Smooth muscle cell of the brain vasculature (primary cell): ENCODE data around the gene FGF9.

Experiments
- DNase-seq: peaks from one replicate; pipeline ENCODE4 v3.0.0-alpha.2; 2012; ENCODE audit warnings: low read depth, low spot score

Gene FGF9

DNA sequence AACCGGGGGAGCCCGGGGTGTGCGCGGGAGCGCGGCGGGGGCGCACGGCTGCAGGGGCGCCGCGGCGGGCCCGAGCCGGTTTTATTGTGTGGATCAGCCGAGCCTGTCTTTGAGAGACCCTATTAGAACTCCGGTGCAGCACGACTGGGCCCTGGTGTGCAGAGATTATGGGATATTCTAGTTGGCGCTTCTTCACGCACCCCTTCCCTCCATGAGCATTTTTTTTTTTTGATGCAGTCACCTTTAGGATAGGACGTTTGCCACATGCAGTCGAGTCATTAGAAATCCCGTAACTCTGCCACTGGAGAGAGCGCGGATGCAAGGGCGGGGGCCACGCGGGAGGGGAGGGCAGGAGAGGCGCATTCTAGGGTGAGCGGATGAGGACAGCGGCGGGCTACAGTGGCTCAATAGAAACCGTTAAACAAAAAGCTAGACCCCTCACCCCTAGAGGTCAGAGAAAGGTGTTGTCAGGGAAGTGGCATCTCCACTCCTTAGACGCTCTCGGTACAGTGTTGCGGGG, 3.7 kb downstream of the FGF9 start:
- DNase-seq, result no peak

DNA sequence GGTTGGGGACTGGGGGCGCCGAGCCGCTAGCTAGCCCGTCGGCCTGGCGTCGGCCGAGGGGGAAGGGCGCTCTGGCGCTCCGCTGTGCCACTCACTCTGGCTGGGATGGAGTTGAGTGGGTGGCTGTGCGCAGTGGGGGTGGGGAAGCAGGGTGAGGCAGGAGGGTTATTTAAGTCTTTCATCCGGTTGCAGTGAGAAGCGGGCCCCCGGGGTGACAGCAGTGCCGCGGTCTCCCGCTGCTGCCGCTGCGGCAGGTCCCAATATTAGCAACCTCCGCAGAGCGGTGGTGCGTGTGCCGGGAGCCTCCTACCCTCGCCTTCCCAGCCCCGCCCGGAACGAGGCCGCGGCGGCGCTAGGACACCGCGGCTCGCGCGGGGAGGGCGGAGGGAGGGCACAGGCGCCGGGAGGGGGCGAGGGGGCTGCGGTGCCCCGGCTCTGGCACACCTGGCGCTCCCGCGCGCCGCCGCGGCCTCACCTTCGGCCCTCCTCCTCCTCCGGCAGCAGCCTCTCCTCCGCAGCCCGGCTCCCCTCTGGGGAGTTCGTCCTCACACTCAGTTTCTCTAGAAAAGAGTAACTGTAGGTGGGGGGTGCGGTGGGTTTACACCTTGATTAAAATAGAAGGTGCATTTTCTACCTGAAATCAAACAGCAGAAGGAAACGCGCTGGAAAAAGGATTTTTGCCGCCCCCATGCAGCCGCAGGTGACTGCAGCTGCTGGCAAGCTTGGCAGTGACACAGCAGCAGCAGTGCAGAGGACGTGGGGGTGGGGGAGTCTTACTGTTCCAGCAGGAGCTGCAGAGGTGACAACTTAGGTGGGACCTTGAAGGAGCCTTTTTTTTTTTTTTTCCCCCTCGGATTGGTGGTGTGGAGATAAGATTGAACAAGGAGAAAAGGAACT, 4.5 kb downstream of the FGF9 start:
- no peak for DNase-seq

DNA sequence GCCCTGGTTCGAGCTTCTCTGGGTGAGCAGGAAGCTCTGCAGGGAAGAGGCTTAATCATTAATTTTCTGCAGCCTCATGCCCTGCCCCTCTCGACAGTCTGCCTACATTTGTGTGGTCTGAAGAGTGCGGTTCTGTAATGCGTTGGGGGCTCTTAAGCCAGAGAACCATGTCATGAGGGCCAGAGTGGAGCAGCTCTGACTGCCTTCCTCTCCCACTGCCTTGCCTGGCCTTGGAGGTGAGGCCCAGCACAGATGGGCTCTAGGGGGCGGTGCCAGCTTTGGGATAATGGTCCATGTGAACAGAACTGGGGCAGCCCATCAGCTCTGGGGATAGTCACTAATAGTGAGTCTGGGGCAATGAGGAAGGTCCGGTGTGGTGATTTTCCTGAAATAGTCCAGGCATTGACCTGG, 5.7 kb downstream of the FGF9 start:
- no peak for DNase-seq

DNA sequence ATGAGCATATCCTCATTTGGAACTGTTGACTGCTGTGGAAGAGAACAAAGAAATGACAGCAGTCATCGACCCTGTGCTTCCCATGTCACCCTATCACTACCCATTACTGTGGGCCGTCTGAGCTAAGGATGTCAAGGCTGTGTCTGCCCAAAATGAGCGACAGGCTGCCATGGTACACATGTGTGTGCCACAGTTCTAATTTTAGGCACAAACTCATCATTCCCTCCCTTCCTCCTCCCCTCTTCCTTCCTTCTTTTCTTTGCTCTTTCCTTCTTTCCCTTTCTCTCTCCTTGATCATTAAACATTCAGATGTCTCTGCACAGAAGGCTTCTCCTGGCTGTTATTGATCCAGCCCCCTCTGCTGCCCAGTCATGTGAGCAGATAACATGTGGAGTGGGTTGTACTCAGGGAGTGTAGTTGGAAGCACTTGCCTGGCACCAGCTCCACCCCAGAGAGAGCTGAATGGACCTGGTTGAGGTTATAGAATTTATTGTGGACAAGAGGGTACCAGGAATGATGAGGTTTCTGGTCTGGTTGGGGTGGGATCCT, 6.3 kb downstream of the FGF9 start:
- DNase-seq, result no peak

DNA sequence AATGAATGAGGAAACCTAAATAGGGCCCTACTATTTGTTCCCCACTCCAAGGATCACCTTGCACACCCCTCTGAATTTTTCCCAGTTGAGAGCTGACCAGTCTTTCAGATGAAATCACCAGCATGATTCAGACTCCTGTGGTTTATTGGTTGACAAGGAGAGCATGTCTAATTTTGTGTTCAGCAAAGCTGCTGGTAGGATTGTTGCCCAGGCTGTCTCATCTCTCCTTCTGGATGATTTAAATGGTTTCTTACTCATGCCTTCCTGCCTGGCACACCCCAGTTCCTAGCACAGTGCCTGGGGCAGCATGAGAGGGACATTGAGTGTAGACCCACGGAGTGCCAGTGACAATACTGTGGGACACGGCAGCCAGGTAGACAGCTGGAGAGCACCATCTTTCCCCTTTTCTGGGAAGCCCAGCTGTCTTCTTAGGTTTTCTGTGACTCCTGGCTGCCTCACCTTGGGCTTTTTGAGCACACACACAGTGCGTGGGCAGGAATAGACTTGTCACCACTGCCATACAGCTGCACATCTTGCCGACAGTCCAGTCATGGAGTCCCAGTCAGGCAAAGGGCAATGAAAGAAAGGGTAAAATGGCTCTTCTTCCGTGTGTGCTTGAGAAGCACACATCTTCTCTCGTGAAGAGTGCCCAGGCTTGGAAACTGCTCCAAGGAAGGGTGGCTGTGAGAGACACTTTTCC, 12.3 kb downstream of the FGF9 start:
- no peak for DNase-seq

DNA sequence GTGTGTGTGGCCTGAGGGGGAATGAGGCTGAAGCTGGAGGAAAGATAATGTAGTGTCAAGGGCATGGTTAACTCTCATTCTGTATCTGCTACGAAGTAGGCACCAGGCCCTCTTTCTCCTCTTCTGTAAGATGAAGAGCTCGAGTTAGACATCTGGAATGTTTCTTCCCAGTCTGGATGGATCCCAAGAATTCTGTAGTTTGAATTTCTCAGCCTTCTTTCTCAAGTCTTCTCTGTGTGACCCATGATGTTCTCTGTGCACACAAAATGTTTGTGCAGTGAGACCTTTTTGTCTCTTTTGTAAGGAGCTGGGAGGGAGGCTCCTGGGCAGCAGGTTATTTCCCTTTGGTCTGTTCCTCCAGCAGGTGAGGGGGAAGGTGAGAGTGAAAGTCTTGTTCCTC, 13.7 kb downstream of the FGF9 start:
- DNase-seq, result no peak

DNA sequence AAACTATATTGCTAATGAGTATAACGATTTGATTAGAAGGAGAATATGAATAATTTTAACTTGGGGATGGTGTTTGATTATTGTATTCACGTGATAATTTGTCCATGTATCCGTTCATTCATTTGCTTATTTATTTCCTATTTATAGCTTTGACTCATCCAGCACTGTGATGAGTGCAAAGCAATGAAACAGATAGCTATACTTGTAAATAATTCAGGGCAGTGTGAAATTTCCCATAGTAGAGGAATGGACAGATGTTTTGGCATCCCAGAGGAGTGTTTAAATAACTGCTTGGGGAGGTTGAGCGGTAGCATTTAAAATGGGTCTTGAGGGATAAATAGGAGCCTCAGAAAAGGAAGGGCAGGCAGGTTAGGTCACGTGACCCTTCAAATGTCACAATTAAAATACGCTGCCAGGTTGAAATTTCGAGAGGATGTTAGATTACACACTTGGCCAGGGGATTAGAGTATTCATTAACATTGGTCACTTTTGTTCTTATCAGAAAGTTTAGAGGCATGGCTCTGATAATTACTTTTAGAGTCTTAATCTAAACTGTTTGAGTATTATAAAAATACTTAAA, 14.7 kb downstream of the FGF9 start:
- DNase-seq, result no peak

DNA sequence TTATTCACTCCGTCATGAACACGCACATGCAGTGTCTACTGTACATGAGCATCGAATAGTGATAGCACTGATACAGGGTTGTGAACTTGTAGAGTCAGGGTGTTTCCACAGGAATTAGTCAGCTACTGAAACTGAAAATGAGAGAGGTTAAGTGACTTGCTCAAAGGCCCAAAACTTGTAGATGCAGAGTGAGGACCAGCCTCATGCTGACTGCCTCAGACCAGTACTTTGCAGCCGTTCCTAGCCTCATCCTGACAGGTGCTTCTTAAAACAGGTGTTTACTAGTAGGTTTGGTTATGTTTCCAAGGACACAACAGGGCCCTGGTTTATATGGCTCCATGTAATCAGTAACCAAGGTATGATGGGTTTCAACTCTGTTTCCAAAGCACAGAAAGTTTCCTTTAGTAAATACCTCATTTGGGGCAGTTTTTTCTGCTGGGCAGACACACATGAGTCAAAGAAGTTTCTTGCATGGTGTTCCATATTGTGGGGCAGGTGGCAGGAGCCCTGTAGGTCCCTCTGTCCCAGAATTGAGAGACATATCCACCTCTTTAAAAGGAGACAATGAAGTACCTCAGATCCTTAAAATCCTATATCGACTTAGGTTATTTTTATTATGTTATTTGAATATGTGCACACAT, 16.0 kb downstream of the FGF9 start:
- DNase-seq, result no peak

DNA sequence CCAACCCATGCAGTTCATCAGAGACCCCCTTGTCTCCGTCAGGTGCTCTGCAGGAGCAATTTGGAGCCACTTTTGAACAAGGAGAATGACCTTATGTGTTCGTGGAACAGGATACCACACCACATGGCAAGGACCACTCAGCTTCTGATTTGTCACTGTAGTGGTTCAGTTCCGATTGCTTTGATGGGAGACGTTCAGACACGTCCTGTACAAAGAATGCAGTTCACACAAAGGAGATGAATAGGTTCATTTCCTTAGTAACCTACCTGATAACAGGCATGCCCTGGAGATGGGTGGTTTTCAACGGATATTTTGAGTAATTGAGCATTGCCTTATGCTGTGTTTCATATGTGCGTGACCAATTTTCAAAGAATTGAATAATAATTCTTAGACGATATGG, 17.2 kb downstream of the FGF9 start:
- DNase-seq, result no peak

DNA sequence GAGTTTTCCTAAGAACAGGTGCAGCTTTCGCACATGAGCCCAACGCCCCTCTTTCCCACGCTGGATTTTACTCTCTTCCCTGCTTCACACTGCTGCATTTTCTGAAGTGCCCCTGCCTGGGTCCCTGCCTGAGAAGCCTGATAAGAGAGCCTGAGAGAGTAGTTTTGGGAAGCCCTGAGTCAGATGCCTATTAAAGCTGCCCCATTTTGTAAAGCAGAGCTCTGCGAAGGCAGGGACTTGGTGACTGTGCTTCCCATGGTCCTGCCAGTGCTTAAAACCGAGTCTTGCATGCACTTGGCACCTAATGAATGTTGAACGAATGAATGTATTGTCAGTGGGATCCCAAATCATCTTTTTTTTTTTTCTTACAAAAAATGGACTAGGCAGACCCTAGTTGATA, 18.2 kb downstream of the FGF9 start:
- DNase-seq, result no peak

DNA sequence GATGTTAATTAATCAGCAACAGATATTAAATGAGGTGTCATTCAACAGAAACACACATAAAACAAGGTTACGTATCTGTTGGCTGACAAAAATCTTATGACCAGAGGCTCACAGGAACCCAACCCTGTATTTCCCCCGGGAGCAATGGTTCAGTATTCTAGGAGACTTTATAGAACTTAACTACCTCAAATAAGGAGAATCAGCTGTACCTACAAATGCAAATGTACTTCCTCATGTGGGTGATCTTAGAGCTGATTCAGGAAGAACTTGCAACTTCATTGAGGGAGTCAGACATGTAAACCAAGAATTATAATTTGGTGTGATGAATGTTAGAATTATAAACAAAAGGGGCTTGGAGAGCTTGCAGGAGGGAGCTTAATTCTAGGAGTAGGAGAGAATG, 20.1 kb downstream of the FGF9 start:
- DNase-seq, result no peak

DNA sequence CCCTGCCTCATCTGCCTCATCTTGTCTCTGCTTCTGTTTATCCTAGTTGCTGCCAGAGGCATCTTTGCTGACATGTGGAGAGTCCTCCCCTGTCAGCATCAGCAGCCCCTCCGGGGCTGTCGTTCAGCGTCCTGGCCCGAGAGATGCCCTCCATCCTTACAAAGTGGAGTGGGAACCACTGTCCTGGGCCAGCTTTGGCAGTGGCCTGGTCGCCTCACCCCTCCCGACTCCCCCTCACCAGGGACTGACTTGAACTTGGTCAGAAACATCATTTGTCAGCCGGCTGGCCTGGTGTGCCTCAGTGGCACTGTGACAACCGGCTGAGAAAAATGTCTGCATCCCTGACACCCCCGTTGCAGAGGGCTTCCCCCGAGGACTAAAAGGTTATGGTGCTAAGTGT, 20.6 kb downstream of the FGF9 start:
- DNase-seq, result no peak

DNA sequence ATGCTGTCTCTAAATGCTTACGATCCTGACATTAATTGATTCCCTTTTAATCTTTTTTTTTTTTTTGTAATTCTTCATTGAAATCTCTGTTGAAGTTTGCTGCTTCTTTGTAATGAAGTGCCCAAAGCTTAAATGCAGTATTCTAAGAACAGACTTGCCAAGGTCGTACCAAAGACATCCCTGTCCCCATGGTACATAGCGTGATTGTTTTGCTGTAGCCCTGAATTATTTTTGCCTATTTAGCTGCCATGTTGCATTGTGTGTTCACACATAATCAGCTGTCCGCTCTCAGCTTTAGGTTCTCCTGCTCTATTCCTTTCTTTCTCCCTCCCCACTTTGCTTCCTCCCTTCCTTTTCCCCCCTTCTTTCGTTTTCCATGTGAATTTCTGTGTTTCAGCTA, 21.1 kb downstream of the FGF9 start:
- no peak for DNase-seq

DNA sequence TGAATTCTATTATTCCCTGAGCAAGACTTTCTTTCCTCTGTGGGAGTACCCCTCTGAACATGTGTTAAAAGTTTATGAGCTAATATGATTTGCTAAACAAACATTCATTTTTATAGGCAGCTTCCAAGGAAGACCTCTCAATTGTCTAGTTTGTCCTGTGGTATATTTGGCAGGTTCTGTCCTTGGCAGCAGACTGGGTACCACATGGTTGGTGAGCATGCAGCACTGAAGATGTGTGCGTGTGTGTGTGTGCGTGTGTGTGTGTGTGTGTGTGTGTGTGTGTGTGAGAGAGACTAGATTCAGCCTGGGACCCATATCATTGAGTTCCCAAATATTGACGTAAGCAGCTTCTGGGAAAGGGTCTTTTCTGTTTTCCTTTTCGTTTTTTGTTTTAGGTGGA, 24.0 kb downstream of the FGF9 start:
- no peak for DNase-seq

DNA sequence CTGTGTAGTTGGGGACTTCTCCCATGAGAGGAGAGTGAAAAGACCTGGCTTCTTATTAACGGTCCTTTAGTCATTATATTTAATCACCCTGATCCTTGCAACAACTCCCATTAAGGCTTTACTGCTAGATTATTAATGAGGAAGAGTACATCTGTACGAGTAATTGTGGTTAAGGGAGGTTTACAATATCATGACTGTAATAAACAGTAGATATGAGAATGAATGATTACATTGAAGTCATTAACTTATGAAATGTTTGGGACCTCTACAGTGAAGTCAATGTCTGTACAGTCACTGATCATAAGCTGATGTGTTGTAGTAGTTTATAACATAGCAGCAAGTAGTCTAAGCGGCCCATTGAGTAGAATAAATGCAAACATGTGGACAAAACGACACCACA, 24.7 kb downstream of the FGF9 start:
- no peak for DNase-seq

DNA sequence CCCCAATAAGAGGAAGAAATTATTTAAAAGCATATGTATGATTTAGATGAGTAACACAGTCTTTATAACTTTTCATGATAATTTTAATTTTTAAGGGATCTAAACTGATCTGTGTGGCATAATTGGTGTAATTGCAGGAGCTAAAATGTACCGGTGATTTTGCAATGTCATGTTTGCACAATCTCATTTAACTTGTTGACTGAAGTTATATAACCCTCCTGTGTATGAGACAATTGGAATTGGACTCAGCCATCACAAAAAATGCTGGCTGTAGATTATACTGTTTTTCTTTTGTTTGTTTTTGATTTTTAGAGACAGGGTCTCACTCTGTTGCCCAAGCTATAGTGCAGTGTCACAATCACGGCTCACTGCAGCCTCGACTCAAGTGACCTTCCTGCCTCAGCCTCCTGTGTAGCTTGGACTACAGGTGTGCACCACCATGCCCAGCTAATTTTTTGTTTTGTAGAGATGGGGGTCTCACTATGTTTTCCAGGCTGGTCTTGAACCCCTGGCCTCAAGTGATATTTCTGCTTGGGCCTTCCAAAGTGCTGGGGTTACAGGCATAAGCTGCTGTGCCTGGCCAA, 26.1 kb downstream of the FGF9 start:
- DNase-seq, result no peak

DNA sequence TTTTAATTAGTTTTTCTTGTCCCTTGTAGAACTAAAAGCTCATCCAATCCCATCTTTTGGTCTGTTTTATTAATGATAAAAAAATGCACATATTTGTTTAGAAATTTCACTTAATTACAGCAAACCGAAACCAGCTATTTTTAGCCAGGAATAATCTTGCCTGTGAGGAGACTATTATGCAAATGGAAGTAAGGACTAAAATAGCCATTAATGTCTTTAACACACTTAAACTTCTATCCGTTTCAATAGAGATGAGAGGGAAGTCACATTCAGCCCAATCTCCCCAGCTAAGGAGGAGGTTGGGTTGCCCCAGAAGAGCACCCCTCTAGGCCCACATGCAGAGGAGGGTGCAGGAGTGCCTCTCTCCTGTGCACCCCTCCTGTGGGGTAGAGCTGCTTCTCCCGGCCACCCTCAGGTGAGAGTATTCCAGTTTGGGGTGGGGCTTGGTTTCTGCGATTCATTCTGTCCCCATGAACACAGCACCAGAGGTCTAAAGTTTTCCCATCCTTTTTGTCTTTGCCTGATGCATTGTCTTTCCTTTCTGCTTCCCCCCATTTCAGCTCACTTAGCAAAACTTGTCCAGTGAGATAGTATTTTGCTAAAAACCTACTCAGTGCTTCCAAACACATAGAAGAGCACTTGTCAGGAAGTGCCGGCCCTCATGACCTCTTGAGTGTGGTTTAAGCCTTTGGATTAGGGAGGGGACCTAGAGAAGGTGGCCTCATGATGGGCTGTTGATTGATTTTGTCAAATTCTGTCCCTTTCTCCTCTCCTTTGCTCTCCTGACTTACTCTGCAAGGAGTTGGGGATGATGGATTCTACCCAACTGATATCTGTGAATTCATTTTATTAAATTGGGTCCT, 28.2 kb downstream of the FGF9 start:
- DNase-seq, result no peak

DNA sequence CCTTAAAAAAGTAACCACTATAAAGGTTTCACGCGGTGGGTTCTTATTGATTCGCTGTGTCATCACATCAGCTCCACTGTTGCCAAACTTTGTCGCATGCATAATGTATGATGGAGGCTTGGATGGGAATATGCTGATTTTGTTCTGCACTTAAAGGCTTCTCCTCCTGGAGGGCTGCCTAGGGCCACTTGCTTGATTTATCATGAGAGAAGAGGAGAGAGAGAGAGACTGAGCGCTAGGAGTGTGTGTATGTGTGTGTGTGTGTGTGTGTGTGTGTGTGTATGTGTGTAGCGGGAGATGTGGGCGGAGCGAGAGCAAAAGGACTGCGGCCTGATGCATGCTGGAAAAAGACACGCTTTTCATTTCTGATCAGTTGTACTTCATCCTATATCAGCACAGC, 30.6 kb downstream of the FGF9 start:
- DNase-seq, result no peak

DNA sequence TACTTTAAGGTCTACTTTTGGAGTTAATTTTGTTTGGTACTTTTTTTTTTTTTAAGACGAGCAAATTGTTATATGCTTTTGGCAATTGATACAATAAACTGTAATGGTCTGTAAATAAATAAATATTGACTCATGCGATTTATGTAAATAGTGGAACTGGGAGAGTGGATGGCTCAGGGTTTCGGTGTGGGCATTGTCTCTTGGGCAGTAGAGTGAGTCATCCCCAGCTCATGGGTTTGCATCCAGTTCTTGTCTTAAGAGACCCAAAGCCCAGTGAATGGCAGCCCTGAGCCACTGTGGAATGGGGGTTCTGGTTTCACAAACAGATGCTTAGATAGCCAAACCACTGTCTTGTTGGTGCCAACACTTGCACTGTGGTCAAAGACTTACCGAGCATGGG, 33.0 kb downstream of the FGF9 start:
- no peak for DNase-seq

DNA sequence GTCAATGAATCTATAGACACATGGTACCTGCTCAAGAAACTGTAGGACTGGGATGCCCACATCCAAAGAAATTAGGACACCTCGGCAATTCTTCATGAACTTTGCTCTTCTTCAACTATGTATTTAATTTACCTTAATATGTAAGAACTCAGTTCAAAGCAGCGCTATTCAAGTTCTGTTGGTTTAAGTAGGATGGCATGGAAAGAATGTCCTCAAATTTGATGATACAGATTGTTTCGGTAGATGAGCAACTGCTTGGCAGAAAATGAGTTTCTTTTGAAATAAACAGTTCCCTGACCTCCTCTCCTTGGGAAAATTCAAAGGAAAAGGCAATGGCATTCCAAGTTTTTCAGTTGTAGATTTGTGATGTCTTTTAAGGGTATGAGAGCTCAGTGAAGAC, 36.7 kb downstream of the FGF9 start:
- no peak for DNase-seq

DNA sequence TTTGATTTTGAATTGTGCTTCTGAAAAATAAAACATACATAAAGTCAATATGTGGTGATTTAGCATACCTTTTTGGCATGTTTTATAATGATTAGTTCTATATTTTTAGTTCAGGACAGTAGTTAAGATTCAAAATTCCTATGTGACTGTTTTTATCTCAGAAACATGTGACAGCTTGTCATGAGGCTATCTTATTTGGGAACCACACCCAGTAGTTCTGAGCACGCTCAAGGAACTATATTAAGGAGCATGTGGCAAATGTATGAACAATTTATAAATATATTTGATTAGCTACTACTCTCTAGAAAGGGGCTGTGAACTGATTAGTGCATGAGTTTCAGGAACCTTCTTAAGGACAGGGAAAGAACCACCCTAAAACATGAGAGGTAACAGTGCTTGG, 38.8 kb downstream of the FGF9 start:
- DNase-seq, result no peak
